Pancreas (tissue), 10 donors: ENCODE data around the gene IFT57. TPM values are rescaled to one million over a fixed set of nuclear protein-coding genes. Genes with fewer than 3 reads are reported as not detected.

Experiments used
- ATAC-seq, 4 donors: fragments of 200-7000 bp; cut with Tn5 transposase; one replicate each; pipeline versions ENCODE4 v1.8.0 to v1.9.1; 2020; ENCODE audit warnings: mild to moderate bottlenecking in 4 of 4, moderate library complexity in 4 of 4
- DNase-seq, 6 donors: peaks; one replicate each; pipeline ENCODE4 v3.0.0-alpha.2; 2020
- FAIRE-seq: peaks from 2 replicates; lab custom pipeline; 2012; peaks lifted over from hg19 to GRCh38; lab: Jason Lieb, UNC
- H3K27ac ChIP-seq, 4 donors: fragments of 200-600 bp; sonication (generic); 1 replicate in 3 of 4; 2 replicates in 1 of 4; pipeline versions ENCODE4 v1.5.0 to v1.8.0; 2020
- H3K27me3 ChIP-seq, 4 donors: fragments of 200-600 bp; one replicate each; pipeline ENCODE4 v1.8.0; 2021
- H3K36me3 ChIP-seq, 3 donors: fragments of 200-600 bp; sonication (generic) in 1 of 3; one replicate each; pipeline versions ENCODE4 v1.5.0 to v1.8.0; 2020 to 2021
- H3K4me1 ChIP-seq, 3 donors: fragments of 200-600 bp; one replicate each; pipeline ENCODE4 v1.8.0; 2021
- H3K4me3 ChIP-seq, 4 donors: fragments of 200-600 bp; sonication (generic) in 2 of 4; one replicate each; pipeline versions ENCODE4 v1.5.0 to v1.8.0; 2020 to 2021
- H3K9me3 ChIP-seq, 4 donors: fragments of 200-600 bp; one replicate each; pipeline ENCODE4 v1.8.0; 2021
- WGBS, 2 donors: extraction: QIAGEN DNeasy Blood & Tissue Kit; methylation state at CpG; one replicate each; pipeline ENCODE4 v1.1.7; 2013; 5-methylcytosine and 5-hydroxymethylcytosine counted together
- intact Hi-C, 3 donors: fragments of 100-400 bp; cut with DNase I; formaldehyde crosslinking; loops; one replicate each; pipeline versions ENCODE4 v1.11.1 to v1.14.2; 2022
- polyA plus RNA-seq, 2 donors: library from polyadenylated mRNA; stranded (reverse); fragments of 200-250 nt; gene quantifications; one replicate each; pipeline ENCODE4 v1.2.3, GENCODE V29; 2013
- total RNA-seq, 6 donors: library from RNA; stranded (reverse); fragmentation: NEBNext Ultra II Directional in 4 of 6; extraction: Animal tissue kit (Norgen Biotek cat#: 25700) in 4 of 6; gene quantifications; one replicate each; pipeline versions ENCODE4 v1.2.1 to v1.2.4, GENCODE V29; 2021 to 2023
- TF ChIP-seq, protein P1 (sequence below), 4 donors: fragments of 200-600 bp; sonication (generic) in 3 of 4; IDR thresholded peaks; one replicate each; pipeline versions ENCODE4 v1.5.0 to v1.8.0; 2021; ENCODE audit warnings: antibody characterized with exemption in 4 of 4
- donor health status: healthy with polysubstance abuse.
- donor health status: DM: no; HTN: no; CAD: no; lungs with moderate emphysema.
- donor health status: DM: no; HTN: no; CAD: no.
- donor health status: control.
- donor health status: control.
- donor health status: Bipolar disorder and iron deficiency.
- donor health status: DM: yes; HTN: yes; CAD: no.
- donor health status: DM: no; HTN: no; CAD: no.
- donor health status: DM: no; HTN: no; CAD: no.
- donor health status: DM: yes; HTN: yes; CAD: no.

The IFT57 gene
- total and polyA plus RNA-seq, 8 donors = 10.4 to 40.2 (median 30.3) TPM

GRCh38 chr3:108221393-108221792 lies 831 bp downstream of the IFT57 start:
- Histone ChIP-seq H3K4me3 (peak overlapping the region; percentile 59 to 86 (median 72)), H3K36me3 (no peaks in the 10 kb centered on the region), H3K4me1 (peaks cover 12 to 30% (median 18%) of the 10 kb centered on the region in 3 donors), H3K9me3 (no peaks in the 10 kb centered on the region), H3K27me3 (no peaks in the 10 kb centered on the region), H3K27ac (peak overlapping the region; percentile 71 to 89 (median 84))
- TF ChIP-seq, protein P1, sequence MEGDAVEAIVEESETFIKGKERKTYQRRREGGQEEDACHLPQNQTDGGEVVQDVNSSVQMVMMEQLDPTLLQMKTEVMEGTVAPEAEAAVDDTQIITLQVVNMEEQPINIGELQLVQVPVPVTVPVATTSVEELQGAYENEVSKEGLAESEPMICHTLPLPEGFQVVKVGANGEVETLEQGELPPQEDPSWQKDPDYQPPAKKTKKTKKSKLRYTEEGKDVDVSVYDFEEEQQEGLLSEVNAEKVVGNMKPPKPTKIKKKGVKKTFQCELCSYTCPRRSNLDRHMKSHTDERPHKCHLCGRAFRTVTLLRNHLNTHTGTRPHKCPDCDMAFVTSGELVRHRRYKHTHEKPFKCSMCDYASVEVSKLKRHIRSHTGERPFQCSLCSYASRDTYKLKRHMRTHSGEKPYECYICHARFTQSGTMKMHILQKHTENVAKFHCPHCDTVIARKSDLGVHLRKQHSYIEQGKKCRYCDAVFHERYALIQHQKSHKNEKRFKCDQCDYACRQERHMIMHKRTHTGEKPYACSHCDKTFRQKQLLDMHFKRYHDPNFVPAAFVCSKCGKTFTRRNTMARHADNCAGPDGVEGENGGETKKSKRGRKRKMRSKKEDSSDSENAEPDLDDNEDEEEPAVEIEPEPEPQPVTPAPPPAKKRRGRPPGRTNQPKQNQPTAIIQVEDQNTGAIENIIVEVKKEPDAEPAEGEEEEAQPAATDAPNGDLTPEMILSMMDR (IDR thresholded peaks at IDR 0.05) = no peak
- WGBS, 2 donors = 2 to 4% methylated on average over 6 of the region's 6 CpGs
- DNase-seq (no peak), FAIRE-seq (no peak), ATAC-seq (no peak)
- intact Hi-C loops = no loop called here

DNA sequence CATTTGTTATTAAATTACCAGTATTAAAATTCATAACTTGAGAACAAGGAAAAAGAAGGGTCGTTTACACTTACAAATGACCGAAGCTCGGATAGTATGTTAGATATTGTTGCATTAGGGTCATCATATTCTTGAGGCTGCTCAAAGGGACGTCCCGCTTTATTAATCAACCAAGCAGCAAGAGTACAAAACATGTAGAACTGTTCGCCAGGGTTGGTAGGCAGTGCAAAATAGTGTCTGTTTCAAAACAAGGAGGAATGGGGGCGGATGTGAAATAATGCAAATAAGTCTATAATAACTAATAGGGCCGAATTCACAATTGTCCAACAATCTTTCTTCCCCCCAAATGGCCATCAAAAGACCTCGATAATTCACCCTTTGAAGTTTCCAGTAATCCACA lies 2.9 kb downstream of the IFT57 start:
- TF ChIP-seq, protein P1 (IDR thresholded peaks at IDR 0.05) = no peak
- intact Hi-C loops = no loop called here
- H3K4me3 ChIP-seq = no peak overlapping the region
- no peak for DNase-seq
- no peak for ATAC-seq
- H3K36me3 ChIP-seq = no peaks in the 10 kb centered on the region
- no peak for FAIRE-seq
- H3K27me3 ChIP-seq = no peaks in the 10 kb centered on the region
- H3K4me1 ChIP-seq = peaks cover 9 to 29% (median 17%) of the 10 kb centered on the region in 3 donors
- WGBS, 2 donors = 85 to 87% methylated on average over 9 of the region's 9 CpGs
- no peaks in the 10 kb centered on the region for H3K9me3 ChIP-seq
- no peak overlapping the region for H3K27ac ChIP-seq

GRCh38 chr3:108218811-108219210 lies 3.4 kb downstream of the IFT57 start:
- TF ChIP-seq, protein P1 (IDR thresholded peaks at IDR 0.05) = no peak
- no peaks in the 10 kb centered on the region for H3K9me3 ChIP-seq
- intact Hi-C loops = no loop called here
- H3K4me1 ChIP-seq = peaks cover 6 to 24% (median 12%) of the 10 kb centered on the region in 3 donors
- H3K27me3 ChIP-seq = no peaks in the 10 kb centered on the region
- H3K4me3 ChIP-seq = no peak overlapping the region
- ATAC-seq = no peak
- peak; percentile 49 for FAIRE-seq
- no peak for DNase-seq
- H3K36me3 ChIP-seq = no peaks in the 10 kb centered on the region
- no peak overlapping the region for H3K27ac ChIP-seq

- TF ChIP-seq, protein P1 (IDR thresholded peaks at IDR 0.05) = no peak
- no peak for ATAC-seq
- intact Hi-C loops = no loop called here
- peaks cover 0 to 17% (median 0%) of the 10 kb centered on the region in 3 donors for H3K36me3 ChIP-seq
- H3K27me3 ChIP-seq = no peaks in the 10 kb centered on the region
- H3K27ac ChIP-seq = no peak overlapping the region
- H3K4me3 ChIP-seq = no peak overlapping the region
- 82 to 91% methylated on average over 1 of the region's 1 CpG for WGBS, 2 donors
- H3K4me1 ChIP-seq = peaks cover 6 to 11% (median 6%) of the 10 kb centered on the region in 3 donors
- peak; percentile 43 for FAIRE-seq
- no peak for DNase-seq
- H3K9me3 ChIP-seq = no peaks in the 10 kb centered on the region
Observed at GRCh38 chr3:108215871-108216270, 6.4 kb downstream of the IFT57 start.

- ATAC-seq = no peak
- intact Hi-C loops = no loop called here
Observed at GRCh38 chr3:108209579-108209978, 12.6 kb downstream of the IFT57 start.

More at GRCh38 chr3:108209579-108209978, 12.6 kb downstream of the IFT57 start:
- DNase-seq (no peak), FAIRE-seq (no peak)
- H3K4me1 ChIP-seq = peaks cover 0 to 4% (median 0%) of the 10 kb centered on the region in 3 donors
- H3K36me3 ChIP-seq = peaks cover 0 to 23% (median 0%) of the 10 kb centered on the region in 3 donors
- H3K9me3 ChIP-seq = no peaks in the 10 kb centered on the region
- TF ChIP-seq, protein P1 (IDR thresholded peaks at IDR 0.05) = no peak
- no peak overlapping the region for H3K4me3 ChIP-seq
- no peaks in the 10 kb centered on the region for H3K27me3 ChIP-seq
- no peak overlapping the region for H3K27ac ChIP-seq
- 96 to 97% methylated on average over 3 of the region's 3 CpGs for WGBS, 2 donors
